Coronary artery (tissue), 2 donors: ENCODE measurements around the gene GSTO2.

ENCODE experiments used
- DNase-seq: peaks from one replicate; pipeline ENCODE4 v3.0.0-alpha.2; 2017; ENCODE audit warnings: low spot score
- H3K27ac ChIP-seq, 2 donors: fragments of 200-600 bp; sonication (generic); one replicate each; pipeline ENCODE4 v1.5.1; 2016 to 2019
- H3K4me3 ChIP-seq: fragments of 200-600 bp; sonication (generic); 2 replicates; pipeline ENCODE4 v1.5.1; 2016; ENCODE audit warnings: mild to moderate bottlenecking, moderate library complexity
- CTCF ChIP-seq: fragments of 200-600 bp; sonication (generic); IDR thresholded peaks from one replicate; pipeline ENCODE4 v1.5.1; 2019; ENCODE audit warnings: antibody characterized with exemption

GSTO2 gene

GRCh38 chr10:104259456-104259855, 9.5 kb upstream of the GSTO2 start:
- no peak for DNase-seq
- Histone ChIP-seq H3K4me3 (no peak overlapping the region), H3K27ac (peak overlapping the region; percentile 46 to 51)
- no peak for TF ChIP-seq CTCF

GRCh38 chr10:104259999-104260774, 8.8 kb upstream of the GSTO2 start:
- no peak overlapping the region for H3K4me3 ChIP-seq
- H3K27ac ChIP-seq, result peak overlapping the region; percentile 46 to 51
- DNase-seq, result no peak
- TF ChIP-seq CTCF, result no peak

GRCh38 chr10:104260775-104261115, 8.2 kb upstream of the GSTO2 start:
- Histone ChIP-seq H3K4me3 (no peak overlapping the region), H3K27ac (peak overlapping the region; percentile 46 to 51)
- TF ChIP-seq CTCF, result no peak
- DNase-seq, result no peak

DNA sequence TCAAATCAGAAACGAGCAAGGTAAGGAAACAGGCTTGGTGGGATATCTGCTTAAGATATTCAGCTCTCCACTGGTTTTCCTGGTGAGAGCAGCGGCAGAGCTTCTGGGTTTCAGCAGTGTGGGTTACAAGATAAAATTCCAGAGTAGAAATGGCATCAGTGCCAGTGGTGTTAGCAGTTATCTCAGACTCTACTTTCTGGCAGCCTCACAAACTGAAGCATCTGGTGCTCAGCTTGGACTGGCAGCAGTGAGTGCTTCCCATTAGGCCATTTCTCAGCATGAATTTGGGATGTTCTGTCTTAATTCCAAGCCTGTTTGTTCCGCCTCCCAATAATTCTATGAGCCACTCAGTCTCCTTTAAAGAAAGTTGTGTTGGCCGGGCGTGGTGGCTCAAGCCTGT, 6.9 kb upstream of the GSTO2 start:
- no peak for TF ChIP-seq CTCF
- Histone ChIP-seq H3K4me3 (no peak overlapping the region), H3K27ac (no peak overlapping the region)
- no peak for DNase-seq

GRCh38 chr10:104264783-104265182, 4.2 kb upstream of the GSTO2 start:
- no peak for DNase-seq
- no peak for TF ChIP-seq CTCF
- H3K4me3 ChIP-seq, result no peak overlapping the region
- no peak overlapping the region for H3K27ac ChIP-seq

DNA sequence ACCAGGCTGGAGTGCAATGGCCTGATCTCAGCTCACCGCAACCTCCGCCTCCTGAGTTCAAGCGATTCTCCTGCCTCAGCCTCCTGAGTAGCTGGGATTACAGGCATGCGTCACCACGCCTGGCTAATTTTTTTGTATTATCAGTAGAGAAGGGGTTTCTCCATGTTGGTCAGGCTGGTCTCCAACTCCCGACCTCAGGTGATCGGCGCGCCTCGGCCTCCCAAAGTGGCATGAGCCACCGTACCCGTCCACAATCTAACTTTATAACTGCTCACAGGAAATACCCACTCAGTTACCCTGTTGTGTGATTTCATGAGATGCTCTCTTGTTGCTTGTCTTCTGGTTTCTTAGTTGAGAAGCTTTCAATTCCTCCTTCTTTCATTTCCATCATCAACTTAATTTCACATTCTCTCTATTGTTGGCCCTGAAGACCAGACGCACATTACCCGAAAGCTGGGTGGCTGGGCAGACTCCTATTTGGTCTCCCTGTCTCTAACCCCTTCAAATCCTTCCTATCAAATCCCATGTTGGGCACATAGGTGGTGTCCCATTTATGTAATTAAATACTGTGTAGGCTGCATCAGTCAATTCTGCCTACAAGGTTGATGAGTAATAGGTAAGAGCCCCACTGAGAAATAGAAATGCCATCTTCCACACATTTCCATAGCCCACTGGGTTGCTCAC, 1.1 kb upstream of the GSTO2 start:
- Histone ChIP-seq H3K4me3 (peak overlapping the region; percentile 99), H3K27ac (peak overlapping the region; percentile 58 to 97)
- no peak for DNase-seq
- no peak for TF ChIP-seq CTCF

DNA sequence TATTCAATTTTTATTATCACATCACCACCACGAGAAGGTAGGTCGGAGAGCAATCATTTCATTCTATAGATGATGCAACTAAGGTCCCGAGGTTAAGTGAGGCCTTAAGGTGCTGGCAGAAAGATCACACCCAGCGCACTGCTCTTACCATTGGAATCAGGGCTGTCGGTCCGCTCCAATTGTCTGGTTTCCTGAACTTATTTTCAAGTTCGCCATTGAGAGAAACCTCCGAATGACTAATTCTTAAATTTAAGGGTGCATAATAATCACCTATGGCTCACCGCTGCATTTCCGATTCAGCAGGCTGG, 625 bp upstream of the GSTO2 start:
- H3K4me3 ChIP-seq, result peak overlapping the region; percentile 99
- no peak for DNase-seq
- H3K27ac ChIP-seq, result peak overlapping the region; percentile 58 to 97
- no peak for TF ChIP-seq CTCF
